Transverse colon (tissue), 3 donors: ENCODE results near the gene HBG2.

Experiments
- EP300 ChIP-seq: sonication (generic); formaldehyde crosslinking; IDR thresholded peaks from one replicate; pipeline ENCODE4 v1.6.1; 2017; ENCODE audit warnings: antibody characterized with exemption, low read depth
- TF ChIP-seq, protein P1 (sequence below), 5 experiments: fragments of 200-600 bp in 3 of 5; fragments of 450-650 bp in 2 of 5; sonication (generic) in 3 of 5; IDR thresholded peaks; 1 replicate in 2 of 5; 2 replicates in 3 of 5; pipeline ENCODE4 v1.5.1; 2016 to 2017; ENCODE audit warnings: antibody characterized with exemption in 5 of 5, inconsistent platforms in 3 of 5, mild to moderate bottlenecking in 2 of 5, moderate library complexity in 1 of 5

GRCh38 chr11:5232176-5232575, 22.4 kb downstream of the HBG2 start:
- TF ChIP-seq, protein P1, sequence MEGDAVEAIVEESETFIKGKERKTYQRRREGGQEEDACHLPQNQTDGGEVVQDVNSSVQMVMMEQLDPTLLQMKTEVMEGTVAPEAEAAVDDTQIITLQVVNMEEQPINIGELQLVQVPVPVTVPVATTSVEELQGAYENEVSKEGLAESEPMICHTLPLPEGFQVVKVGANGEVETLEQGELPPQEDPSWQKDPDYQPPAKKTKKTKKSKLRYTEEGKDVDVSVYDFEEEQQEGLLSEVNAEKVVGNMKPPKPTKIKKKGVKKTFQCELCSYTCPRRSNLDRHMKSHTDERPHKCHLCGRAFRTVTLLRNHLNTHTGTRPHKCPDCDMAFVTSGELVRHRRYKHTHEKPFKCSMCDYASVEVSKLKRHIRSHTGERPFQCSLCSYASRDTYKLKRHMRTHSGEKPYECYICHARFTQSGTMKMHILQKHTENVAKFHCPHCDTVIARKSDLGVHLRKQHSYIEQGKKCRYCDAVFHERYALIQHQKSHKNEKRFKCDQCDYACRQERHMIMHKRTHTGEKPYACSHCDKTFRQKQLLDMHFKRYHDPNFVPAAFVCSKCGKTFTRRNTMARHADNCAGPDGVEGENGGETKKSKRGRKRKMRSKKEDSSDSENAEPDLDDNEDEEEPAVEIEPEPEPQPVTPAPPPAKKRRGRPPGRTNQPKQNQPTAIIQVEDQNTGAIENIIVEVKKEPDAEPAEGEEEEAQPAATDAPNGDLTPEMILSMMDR (IDR thresholded peaks at IDR 0.05): no peak
- TF ChIP-seq EP300: no peak
